IgD-negative memory B cell (primary cell): ENCODE measurements around the gene ERG. TPM values are rescaled to one million over a fixed set of nuclear protein-coding genes. Genes with fewer than 3 reads are reported as not detected.

ENCODE experiments used
- H3K27ac Mint-ChIP-seq, 3 donors: one replicate each; pipeline ENCODE4 v1.8.0; 2020 to 2022; ENCODE audit warnings: mild to moderate bottlenecking in 3 of 3, mixed read lengths in 3 of 3, moderate library complexity in 1 of 3
- H3K27me3 Mint-ChIP-seq: one replicate; pipeline ENCODE4 v1.8.0; 2021; ENCODE audit warnings: mixed read lengths
- H3K36me3 Mint-ChIP-seq: one replicate; pipeline ENCODE4 v1.8.0; 2020; ENCODE audit warnings: mild to moderate bottlenecking, mixed read lengths
- H3K4me1 Mint-ChIP-seq, 3 donors: one replicate each; pipeline ENCODE4 v1.8.0; 2020 to 2022; ENCODE audit warnings: mixed read lengths in 3 of 3, mild to moderate bottlenecking in 1 of 3
- H3K4me3 Mint-ChIP-seq, 4 donors: one replicate each; pipeline ENCODE4 v1.8.0; 2020 to 2022; ENCODE audit warnings: mild to moderate bottlenecking in 4 of 4, mixed read lengths in 4 of 4, moderate library complexity in 3 of 4
- H3K9me3 Mint-ChIP-seq, 3 donors: one replicate each; pipeline ENCODE4 v1.8.0; 2020 to 2021; ENCODE audit warnings: mixed read lengths in 3 of 3, mild to moderate bottlenecking in 1 of 3
- polyA plus RNA-seq: library from polyadenylated mRNA; unstranded; fragments of 300-500 nt; fragmentation: Illumina TruSeq; gene quantifications from one replicate; pipeline ENCODE4 v1.2.3, GENCODE V29; 2021

ERG gene
- polyA plus RNA-seq, 1 donor from 2014 or later = not detected

- no peaks in the 10 kb centered on the region for H3K4me1 Mint-ChIP-seq
- H3K27me3 Mint-ChIP-seq = peaks cover 11% of the 10 kb centered on the region
- H3K9me3 Mint-ChIP-seq = peaks cover 2 to 5% (median 4%) of the 10 kb centered on the region in 3 donors
- no peak overlapping the region for H3K4me3 Mint-ChIP-seq
- no peaks in the 10 kb centered on the region for H3K36me3 Mint-ChIP-seq
- no peak overlapping the region for H3K27ac Mint-ChIP-seq
Observed at GRCh38 chr21:38376235-38376634, 122.0 kb downstream of the ERG start.

- Mint-ChIP-seq H3K4me1 (no peaks in the 10 kb centered on the region), H3K36me3 (no peaks in the 10 kb centered on the region), H3K4me3 (no peak overlapping the region), H3K27me3 (no peaks in the 10 kb centered on the region), H3K27ac (no peak overlapping the region), H3K9me3 (peaks cover 0 to 5% (median 4%) of the 10 kb centered on the region in 3 donors)
Observed at GRCh38 chr21:38367646-38368045, 130.6 kb downstream of the ERG start.

- H3K4me1 Mint-ChIP-seq = no peaks in the 10 kb centered on the region
- no peak overlapping the region for H3K4me3 Mint-ChIP-seq
- no peaks in the 10 kb centered on the region for H3K27me3 Mint-ChIP-seq
- H3K9me3 Mint-ChIP-seq = peaks cover 0 to 4% (median 3%) of the 10 kb centered on the region in 3 donors
- H3K36me3 Mint-ChIP-seq = no peaks in the 10 kb centered on the region
- no peak overlapping the region for H3K27ac Mint-ChIP-seq
Observed at GRCh38 chr21:38365521-38365920, 132.8 kb downstream of the ERG start.

GRCh38 chr21:38363693-38364092, 134.6 kb downstream of the ERG start:
- no peak overlapping the region for H3K4me3 Mint-ChIP-seq
- peaks cover 0 to 4% (median 3%) of the 10 kb centered on the region in 3 donors for H3K9me3 Mint-ChIP-seq
- no peak overlapping the region for H3K27ac Mint-ChIP-seq
- H3K4me1 Mint-ChIP-seq = no peaks in the 10 kb centered on the region
- H3K27me3 Mint-ChIP-seq = no peaks in the 10 kb centered on the region
- H3K36me3 Mint-ChIP-seq = no peaks in the 10 kb centered on the region

- Mint-ChIP-seq H3K27ac (no peak overlapping the region), H3K4me3 (no peak overlapping the region)
Observed at GRCh38 chr21:38361324-38361723, 137.0 kb downstream of the ERG start.

GRCh38 chr21:38359835-38360234, 138.4 kb downstream of the ERG start:
- Mint-ChIP-seq H3K27ac (no peak overlapping the region), H3K4me1 (no peaks in the 10 kb centered on the region), H3K9me3 (peaks cover 0 to 2% (median 1%) of the 10 kb centered on the region in 3 donors), H3K4me3 (peak overlapping the region in 1 of 4 donors; percentile 9), H3K36me3 (no peaks in the 10 kb centered on the region), H3K27me3 (peaks cover 4% of the 10 kb centered on the region)

More at GRCh38 chr21:38361324-38361723, 137.0 kb downstream of the ERG start:
- H3K27me3 Mint-ChIP-seq = peaks cover 3% of the 10 kb centered on the region
- no peaks in the 10 kb centered on the region for H3K36me3 Mint-ChIP-seq
- H3K4me1 Mint-ChIP-seq = no peaks in the 10 kb centered on the region
- peaks cover 0 to 2% (median 1%) of the 10 kb centered on the region in 3 donors for H3K9me3 Mint-ChIP-seq

- H3K4me3 Mint-ChIP-seq = no peak overlapping the region
- no peak overlapping the region for H3K27ac Mint-ChIP-seq
- peaks cover 4% of the 10 kb centered on the region for H3K27me3 Mint-ChIP-seq
- no peaks in the 10 kb centered on the region for H3K4me1 Mint-ChIP-seq
- H3K9me3 Mint-ChIP-seq = peaks cover 0 to 1% (median 0%) of the 10 kb centered on the region in 3 donors
- H3K36me3 Mint-ChIP-seq = no peaks in the 10 kb centered on the region
Observed at GRCh38 chr21:38359090-38359489, 139.2 kb downstream of the ERG start.

GRCh38 chr21:38358666-38359065, 139.6 kb downstream of the ERG start:
- Mint-ChIP-seq H3K4me3 (no peak overlapping the region), H3K36me3 (no peaks in the 10 kb centered on the region), H3K4me1 (no peaks in the 10 kb centered on the region), H3K27ac (no peak overlapping the region), H3K9me3 (peaks cover 0 to 1% (median 0%) of the 10 kb centered on the region in 3 donors), H3K27me3 (peaks cover 4% of the 10 kb centered on the region)

GRCh38 chr21:38358098-38358497, 140.2 kb downstream of the ERG start:
- H3K36me3 Mint-ChIP-seq = peaks cover 1% of the 10 kb centered on the region
- peaks cover 5% of the 10 kb centered on the region for H3K27me3 Mint-ChIP-seq
- no peaks in the 10 kb centered on the region for H3K4me1 Mint-ChIP-seq
- H3K4me3 Mint-ChIP-seq = no peak overlapping the region
- no peak overlapping the region for H3K27ac Mint-ChIP-seq
- peaks cover 0 to 1% (median 0%) of the 10 kb centered on the region in 3 donors for H3K9me3 Mint-ChIP-seq

- H3K9me3 Mint-ChIP-seq = peaks cover 0 to 1% (median 0%) of the 10 kb centered on the region in 3 donors
- H3K36me3 Mint-ChIP-seq = peaks cover 1% of the 10 kb centered on the region
- peaks cover 5% of the 10 kb centered on the region for H3K27me3 Mint-ChIP-seq
- H3K4me1 Mint-ChIP-seq = no peaks in the 10 kb centered on the region
- H3K27ac Mint-ChIP-seq = no peak overlapping the region
- no peak overlapping the region for H3K4me3 Mint-ChIP-seq
Observed at GRCh38 chr21:38356883-38357625, 141.2 kb downstream of the ERG start.

- peaks cover 0 to 1% (median 0%) of the 10 kb centered on the region in 3 donors for H3K9me3 Mint-ChIP-seq
- H3K4me1 Mint-ChIP-seq = no peaks in the 10 kb centered on the region
- peaks cover 1% of the 10 kb centered on the region for H3K36me3 Mint-ChIP-seq
- peaks cover 5% of the 10 kb centered on the region for H3K27me3 Mint-ChIP-seq
- no peak overlapping the region for H3K27ac Mint-ChIP-seq
- no peak overlapping the region for H3K4me3 Mint-ChIP-seq
Observed at GRCh38 chr21:38355992-38356781, 142.1 kb downstream of the ERG start.

GRCh38 chr21:38355353-38355752, 142.9 kb downstream of the ERG start:
- H3K4me3 Mint-ChIP-seq = no peak overlapping the region
- H3K9me3 Mint-ChIP-seq = peaks cover 0 to 1% (median 0%) of the 10 kb centered on the region in 3 donors
- peaks cover 5% of the 10 kb centered on the region for H3K27me3 Mint-ChIP-seq
- no peaks in the 10 kb centered on the region for H3K4me1 Mint-ChIP-seq
- peaks cover 1% of the 10 kb centered on the region for H3K36me3 Mint-ChIP-seq
- H3K27ac Mint-ChIP-seq = no peak overlapping the region

GRCh38 chr21:38354746-38355145, 143.5 kb downstream of the ERG start:
- H3K4me1 Mint-ChIP-seq = no peaks in the 10 kb centered on the region
- peaks cover 5% of the 10 kb centered on the region for H3K27me3 Mint-ChIP-seq
- H3K9me3 Mint-ChIP-seq = peaks cover 0 to 1% (median 0%) of the 10 kb centered on the region in 3 donors
- H3K36me3 Mint-ChIP-seq = peaks cover 1% of the 10 kb centered on the region
- H3K4me3 Mint-ChIP-seq = no peak overlapping the region
- no peak overlapping the region for H3K27ac Mint-ChIP-seq

- Mint-ChIP-seq H3K27me3 (peaks cover 5% of the 10 kb centered on the region), H3K4me1 (no peaks in the 10 kb centered on the region), H3K9me3 (peaks cover 0 to 1% (median 0%) of the 10 kb centered on the region in 3 donors), H3K27ac (no peak overlapping the region), H3K36me3 (peaks cover 1% of the 10 kb centered on the region), H3K4me3 (no peak overlapping the region)
Observed at GRCh38 chr21:38354231-38354630, 144.0 kb downstream of the ERG start.

- H3K27me3 Mint-ChIP-seq = peaks cover 5% of the 10 kb centered on the region
- H3K27ac Mint-ChIP-seq = no peak overlapping the region
- H3K4me1 Mint-ChIP-seq = no peaks in the 10 kb centered on the region
- H3K36me3 Mint-ChIP-seq = peaks cover 1% of the 10 kb centered on the region
- H3K4me3 Mint-ChIP-seq = no peak overlapping the region
- H3K9me3 Mint-ChIP-seq = no peaks in the 10 kb centered on the region
Observed at GRCh38 chr21:38352536-38353219, 145.6 kb downstream of the ERG start.
